NCI-H146 treated with DMSO at 0.1 percent for 48 hours (cell line): Measurements from ENCODE around the gene INS.
"Not testable (repeated sequence)": the region's sequence is repeated elsewhere in the genome, so short reads cannot be mapped to it uniquely, and the experiment has no call there.

ENCODE experiments used
- DNase-seq: peaks from one replicate; lab custom pipeline; 2025; ENCODE audit not compliant: unreplicated experiment; lab: John Stamatoyannopoulos, UW

Gene INS

DNA sequence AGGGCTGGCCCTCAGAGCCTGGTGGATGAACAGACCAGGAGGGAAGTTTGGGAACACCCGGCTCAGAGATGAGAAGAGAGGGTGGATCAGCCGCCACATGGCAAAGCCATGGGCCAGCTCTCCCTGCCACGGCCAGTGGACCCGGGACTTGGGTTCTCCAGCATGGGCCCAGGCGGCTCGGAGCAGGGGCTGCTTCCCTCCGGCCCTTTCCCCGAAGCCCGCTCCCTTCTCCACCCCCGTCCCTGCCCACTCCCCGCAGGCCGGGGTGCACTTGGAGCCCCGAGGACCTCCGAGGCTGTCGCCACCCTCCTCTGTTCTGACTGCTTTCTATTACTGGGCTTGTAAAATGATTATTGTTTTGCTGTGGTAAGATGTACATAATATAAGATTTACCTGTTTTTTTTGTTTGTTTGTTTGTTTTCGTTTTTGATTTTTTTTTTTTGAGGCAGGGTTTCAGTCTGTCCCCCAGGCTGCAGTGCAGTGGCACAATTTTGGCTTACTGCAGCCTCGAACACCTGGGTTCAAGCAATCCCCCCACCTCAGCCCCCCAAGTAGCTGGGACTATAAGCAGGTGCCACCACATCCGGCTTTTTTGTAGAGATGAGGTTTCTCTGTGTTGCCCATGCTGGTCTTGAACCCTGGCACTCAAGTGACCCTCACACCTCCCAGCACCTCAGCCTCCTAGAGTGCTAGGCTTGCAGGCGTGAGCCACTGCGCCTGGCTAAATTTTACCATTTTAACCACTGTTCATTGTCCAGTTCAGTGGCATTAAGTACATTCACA, 21.9 kb upstream of the INS start:
- no peak for DNase-seq

DNA sequence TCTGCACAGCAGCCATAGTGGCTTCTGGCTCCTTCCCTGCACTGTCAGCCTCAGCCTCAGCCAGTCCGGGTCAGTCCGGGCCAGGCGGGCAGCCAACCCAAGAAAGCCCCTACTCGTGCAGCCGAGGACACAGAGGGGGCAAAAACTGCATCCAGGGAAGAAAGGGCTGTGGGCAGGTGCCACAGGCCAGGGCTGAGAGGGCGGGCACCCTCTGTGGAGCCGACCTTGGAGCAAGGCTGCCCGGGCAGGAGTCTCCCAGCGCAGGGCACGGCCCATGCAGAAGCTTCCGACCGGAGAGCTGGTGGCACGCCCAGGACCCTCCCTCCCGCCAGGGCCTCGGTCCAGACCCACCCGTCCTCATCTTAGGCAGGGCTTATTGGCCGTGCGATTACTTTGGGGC, 21.1 kb upstream of the INS start:
- no peak for DNase-seq

DNA sequence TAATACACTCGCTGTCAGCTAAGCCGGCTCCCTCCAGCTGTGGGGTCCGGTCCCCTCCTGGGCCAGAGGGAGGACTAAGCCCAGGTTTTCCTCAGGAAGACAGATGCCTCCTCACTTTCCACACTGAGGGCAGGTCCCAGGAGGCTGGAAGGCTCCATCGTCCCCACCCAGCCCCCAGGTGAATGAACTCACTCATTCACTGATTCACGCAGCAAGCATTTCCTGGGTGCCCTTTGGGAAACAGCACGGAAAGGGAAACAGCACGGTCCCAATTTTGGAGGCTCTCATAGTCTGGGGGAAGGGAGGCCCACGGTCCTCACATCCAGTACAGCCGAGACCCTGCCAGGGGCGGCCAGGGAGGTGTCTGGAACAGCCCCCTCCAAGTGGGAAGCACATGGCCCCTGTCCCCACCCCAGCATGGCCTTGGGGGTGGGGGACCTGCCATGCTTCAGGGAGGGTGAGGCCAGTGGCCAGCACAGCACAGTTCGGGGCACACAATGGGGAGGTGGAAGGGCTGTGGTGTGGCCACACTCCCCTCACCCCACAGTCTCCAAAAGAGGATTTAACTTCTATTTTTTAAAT, 19.9 kb upstream of the INS start:
- no peak for DNase-seq

- DNase-seq: no peak
Observed at GRCh38 chr11:2180347-2180746, 19.3 kb upstream of the INS start.

DNA sequence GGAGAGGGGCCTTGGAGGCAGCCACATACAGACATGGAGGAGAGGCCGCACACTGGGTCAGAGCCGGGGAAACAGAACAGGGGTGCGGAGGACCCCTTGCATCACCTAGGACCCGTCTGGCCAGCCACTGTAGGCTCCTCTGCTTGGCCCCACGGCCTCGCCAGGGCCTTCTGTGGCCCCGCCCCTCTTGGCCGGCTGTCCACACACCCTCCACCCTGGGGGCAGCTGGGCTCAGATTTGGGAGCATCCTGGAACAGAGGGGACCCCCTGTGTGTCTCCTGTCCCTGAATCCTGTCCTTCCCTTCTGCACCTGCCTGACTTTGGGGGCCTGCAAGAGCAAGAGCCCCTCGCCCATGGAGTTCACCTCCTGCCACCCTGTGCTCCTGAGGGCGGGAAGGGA, 18.5 kb upstream of the INS start:
- DNase-seq: no peak

DNA sequence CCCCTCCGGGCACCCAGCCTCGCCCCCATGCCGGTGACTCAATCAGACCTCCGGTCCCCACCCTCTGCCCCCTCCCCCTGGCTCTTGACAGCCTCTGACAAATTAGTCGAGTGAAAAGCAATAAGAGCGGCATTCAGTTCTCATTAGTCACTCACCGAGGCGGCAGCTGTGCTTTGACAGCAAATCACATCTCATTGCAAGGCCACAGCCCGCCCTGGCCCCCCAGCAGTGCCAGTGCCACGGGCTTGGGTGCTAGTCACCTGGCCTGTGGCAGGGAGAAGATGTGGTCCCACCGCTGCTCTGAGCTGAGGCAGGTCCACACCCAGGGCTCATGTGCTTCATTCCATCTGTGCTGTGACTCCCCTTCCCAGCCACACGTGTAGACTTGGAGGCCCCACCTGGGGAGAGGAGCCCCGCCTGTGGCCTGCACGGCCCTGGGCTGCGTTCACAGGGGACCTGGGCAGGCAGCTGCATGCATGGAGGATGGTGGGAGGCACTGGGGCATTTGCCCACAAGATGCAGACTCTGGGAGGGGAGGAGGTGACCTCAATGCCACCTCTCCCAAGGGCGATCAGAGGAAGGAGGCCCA, 18.0 kb upstream of the INS start:
- DNase-seq: no peak

DNA sequence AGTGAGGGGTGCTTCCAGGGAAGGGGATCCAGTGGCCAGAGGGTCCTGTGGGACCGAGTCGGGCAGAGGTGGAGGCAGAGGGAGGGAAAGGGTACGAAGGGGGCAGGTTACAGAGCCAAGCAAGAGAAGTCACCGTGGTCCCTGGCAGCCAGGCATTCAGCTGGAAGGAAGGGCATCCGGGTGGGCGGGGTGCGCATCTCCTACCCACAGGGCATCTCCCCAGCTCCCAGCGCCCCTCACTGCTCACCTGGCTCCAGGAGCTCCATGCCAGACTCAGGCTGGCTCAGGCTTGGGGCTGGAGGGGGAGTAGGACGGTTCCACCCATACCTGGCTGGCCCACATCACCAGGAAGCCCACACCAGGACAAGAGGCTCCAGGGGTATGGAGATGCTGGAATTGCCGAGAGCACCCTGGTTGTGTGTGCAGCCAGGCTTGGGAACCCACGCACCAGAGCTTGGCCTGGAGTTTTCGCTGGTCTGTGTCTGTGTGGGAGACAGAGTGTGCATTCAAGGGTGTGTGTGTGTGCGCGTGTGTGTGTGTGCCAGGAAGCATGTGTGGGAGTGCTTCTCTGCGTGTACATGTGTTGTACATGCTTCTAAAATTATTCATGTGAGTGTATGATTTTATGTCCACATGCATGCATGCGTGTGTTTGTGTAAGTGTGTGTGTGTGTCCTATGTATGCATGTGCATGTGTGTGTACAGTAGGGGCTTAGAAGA, 17.2 kb upstream of the INS start:
- not testable (repeated sequence) for DNase-seq

DNA sequence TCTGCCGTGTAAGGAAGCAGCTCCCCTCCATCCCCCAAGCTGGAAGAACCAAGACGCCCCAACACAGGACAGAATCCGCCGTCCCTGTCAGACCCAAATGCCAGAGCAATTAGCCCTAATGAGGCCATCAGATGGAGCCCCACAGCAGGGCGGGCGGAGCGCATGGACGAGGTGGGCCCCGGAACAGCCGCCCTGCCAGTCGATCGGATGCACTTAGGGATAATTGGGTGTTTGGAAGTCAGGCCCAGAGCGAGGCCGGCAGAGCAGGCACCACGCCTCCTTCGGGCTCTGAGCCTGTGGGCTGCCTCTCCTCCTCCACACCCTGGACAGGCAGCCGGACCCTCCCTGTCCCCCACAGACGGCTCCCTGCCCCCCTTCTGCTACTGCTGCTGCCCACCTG, 16.1 kb upstream of the INS start:
- no peak for DNase-seq

GRCh38 chr11:2176389-2176900, 15.4 kb upstream of the INS start:
- DNase-seq: no peak

GRCh38 chr11:2175659-2176058, 14.7 kb upstream of the INS start:
- no peak for DNase-seq

- no peak for DNase-seq
Observed at GRCh38 chr11:2174361-2174760, 13.4 kb upstream of the INS start.

GRCh38 chr11:2173761-2174160, 12.8 kb upstream of the INS start:
- no peak for DNase-seq

DNA sequence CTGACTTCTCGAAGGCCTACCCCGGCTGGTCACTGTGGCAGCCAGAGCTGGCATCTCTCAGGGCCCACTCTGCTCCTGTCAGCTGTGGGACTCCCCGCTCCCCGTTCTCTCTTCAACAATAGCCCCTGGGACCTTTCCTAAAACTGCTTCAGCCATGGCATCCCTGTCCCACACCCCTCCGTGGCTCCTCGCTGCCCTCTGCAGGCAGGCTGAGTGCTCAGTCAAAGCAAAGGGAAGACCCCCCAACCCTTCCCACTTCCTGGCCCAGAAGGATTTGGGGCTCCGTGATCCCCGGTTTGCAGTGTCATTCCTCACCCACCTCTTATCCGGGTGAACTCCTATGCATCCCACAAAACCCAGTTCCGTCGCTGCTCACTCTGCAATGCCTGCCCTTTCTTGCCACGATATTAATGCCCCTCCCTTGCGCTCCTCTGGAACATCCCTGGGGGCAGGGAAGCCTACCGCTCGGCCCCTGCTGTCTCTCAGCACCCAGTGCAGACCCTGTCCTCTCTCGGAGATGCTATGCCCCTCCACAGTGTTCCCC, 12.2 kb upstream of the INS start:
- DNase-seq: no peak

- no peak for DNase-seq
Observed at GRCh38 chr11:2172676-2173075, 11.7 kb upstream of the INS start.

- no peak for DNase-seq
Observed at GRCh38 chr11:2171591-2172003, 10.6 kb upstream of the INS start, which contains the start of gene TH. Gene TH, minus strand, starts transcription at chr11:2171815. Its CDS starts 29 bp downstream, at chr11:2171786.

DNA sequence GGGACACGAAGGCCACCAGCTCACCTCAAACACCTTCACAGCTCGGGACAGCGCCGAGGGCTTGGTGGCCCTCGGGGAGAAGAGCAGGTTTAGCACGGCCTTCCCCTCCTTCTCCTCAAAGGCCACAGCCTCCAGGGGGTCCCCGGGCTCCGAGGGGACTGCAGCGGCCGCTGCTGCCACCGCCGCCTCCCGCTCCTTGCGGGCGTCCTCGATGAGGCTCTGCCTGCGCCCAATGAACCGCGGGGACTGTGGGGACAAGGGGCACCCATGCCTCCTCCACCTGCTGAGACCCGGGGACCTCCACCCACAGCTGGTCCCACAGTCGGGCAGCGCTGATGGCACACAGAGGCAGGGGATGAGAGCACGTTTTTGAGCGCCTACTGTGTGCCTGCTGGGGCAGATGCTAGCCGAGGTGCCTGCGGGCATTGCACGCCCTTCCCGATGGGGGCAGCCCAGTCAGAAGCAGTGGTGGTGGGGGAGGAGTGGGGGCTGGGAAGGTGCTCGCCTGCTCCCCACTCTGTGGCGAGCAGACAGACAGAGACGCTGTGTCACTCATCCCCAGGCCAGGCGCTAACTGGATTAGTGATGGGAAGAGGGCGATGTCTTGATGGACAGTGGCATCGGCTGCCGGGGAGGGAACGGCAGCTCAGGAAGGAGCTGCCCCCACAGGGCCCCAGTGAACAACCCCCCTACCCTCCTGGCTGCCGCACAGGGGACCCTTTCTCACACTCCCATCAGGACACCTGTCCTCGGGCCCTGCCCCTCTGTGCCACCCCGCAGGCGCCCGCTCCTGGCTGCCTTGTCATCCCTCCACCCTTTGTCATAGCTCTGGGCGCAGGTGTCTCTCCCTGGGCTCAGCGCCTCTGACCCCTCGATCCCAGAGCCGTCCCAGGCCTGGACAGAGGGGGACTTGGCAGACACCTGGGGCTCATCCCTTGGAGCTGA, 8.9 kb upstream of the INS start:
- no peak for DNase-seq

DNA sequence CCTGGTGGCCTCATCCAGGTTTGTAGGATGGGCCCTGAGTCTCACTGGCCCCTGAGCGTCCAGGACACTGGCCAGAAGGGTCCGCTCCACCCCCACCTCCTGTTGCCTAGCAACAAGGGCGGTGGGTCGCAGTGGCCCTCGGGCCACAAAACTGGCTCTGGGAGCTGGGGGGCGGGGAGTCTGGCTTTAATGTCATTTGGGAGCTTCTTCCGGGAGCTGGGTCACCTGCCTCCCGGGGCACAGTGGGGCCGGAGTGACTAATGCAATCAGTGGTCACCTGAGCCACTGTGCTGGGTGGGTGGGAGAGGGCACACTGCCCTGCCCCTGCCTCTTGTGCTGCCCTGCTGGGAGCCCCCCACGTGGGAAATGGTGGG, 8.0 kb upstream of the INS start:
- no peak for DNase-seq

GRCh38 chr11:2168286-2169004, 7.4 kb upstream of the INS start:
- no peak for DNase-seq
